Panc1 (cell line): ENCODE measurements around the gene SYCE3.

Experiments used
- CTCF ChIP-seq: fragments of 450-650 bp; IDR thresholded peaks from 2 replicates; pipeline ENCODE4 v1.5.1; 2017; ENCODE audit warnings: mild to moderate bottlenecking
- REST ChIP-seq, 2 experiments: IDR thresholded peaks; 2 replicates each; pipeline ENCODE4 v1.6.1; 2011 to 2012; ENCODE audit warnings: low read depth in 2 of 2, control low read depth in 1 of 2, low read length in 1 of 2, mild to moderate bottlenecking in 1 of 2, moderate library complexity in 1 of 2; ENCODE audit not compliant: insufficient read depth in 1 of 2

GRCh38 chr22:50605613-50606074 lies 42.9 kb upstream of the SYCE3 start:
- TF ChIP-seq CTCF (no peak), REST (IDR thresholded peaks at IDR 0.05; ENCODE audit: insufficient read depth in 1 of 2, low read depth in 2 of 2, low read length in 1 of 2) (no peak)
